ENCODE measurements around the gene THRAP3.
"Not testable (repeated sequence)": the region's sequence is repeated elsewhere in the genome, so short reads cannot be mapped to it uniquely, and the experiment has no call there.

THRAP3 gene

DNA sequence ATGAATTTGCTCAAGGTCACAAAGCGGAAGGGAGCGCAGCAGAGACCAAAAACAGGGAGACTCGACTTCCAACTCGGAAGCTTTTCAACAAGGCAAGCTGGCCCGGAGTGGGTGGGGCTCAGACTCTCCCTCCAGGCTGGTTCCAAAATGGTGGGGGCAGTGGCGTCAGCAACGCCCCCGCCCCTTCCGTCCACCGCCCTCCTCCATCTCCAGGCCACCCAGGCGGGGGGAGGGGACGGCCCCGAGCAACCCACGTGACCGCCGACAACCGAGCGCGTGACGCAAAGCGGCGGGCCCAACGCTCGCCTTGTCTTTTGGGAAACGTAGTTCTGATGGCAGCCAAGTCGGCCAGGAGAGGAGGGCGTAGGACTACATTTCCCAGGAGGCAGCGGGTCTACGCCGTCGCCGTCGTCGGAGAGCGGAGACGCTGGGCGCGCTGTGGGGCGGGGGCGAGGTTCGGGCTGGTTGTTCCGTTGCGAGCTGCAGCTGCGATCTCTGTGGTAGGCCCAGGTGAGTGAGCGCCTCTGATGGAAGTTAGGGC is at the start of gene THRAP3:
Gene THRAP3, plus strand, starts transcription at position 448 of the 541 bp plus-strand sequence. CDS start 58,121 bp downstream, outside the sequence.
- peak; percentile 97 for TF ChIP-seq POLR2A (IDR thresholded peaks at IDR 0.05; ENCODE audit: low read length)
- TF ChIP-seq GATA1 (IDR thresholded peaks at IDR 0.05; ENCODE audit: low read depth, low read length), result no peak
- DNase-seq, result peak; percentile 100

- no peak for DNase-seq
Observed at GRCh38 chr1:36174713-36175112, 49.5 kb upstream of the THRAP3 start.

GRCh38 chr1:36175137-36176095 is 48.8 kb upstream of the THRAP3 start:
- no peak for TF ChIP-seq GATA1 (IDR thresholded peaks at IDR 0.05; ENCODE audit: low read depth, low read length)
- TF ChIP-seq POLR2A (IDR thresholded peaks at IDR 0.05; ENCODE audit: low read length), result no peak
- DNase-seq, result peak; percentile 23 to 43

More at GRCh38 chr1:36174713-36175112, 49.5 kb upstream of the THRAP3 start:
- TF ChIP-seq POLR2A (IDR thresholded peaks at IDR 0.05; ENCODE audit: low read length) (no peak), GATA1 (IDR thresholded peaks at IDR 0.05; ENCODE audit: low read depth, low read length) (no peak)

DNA sequence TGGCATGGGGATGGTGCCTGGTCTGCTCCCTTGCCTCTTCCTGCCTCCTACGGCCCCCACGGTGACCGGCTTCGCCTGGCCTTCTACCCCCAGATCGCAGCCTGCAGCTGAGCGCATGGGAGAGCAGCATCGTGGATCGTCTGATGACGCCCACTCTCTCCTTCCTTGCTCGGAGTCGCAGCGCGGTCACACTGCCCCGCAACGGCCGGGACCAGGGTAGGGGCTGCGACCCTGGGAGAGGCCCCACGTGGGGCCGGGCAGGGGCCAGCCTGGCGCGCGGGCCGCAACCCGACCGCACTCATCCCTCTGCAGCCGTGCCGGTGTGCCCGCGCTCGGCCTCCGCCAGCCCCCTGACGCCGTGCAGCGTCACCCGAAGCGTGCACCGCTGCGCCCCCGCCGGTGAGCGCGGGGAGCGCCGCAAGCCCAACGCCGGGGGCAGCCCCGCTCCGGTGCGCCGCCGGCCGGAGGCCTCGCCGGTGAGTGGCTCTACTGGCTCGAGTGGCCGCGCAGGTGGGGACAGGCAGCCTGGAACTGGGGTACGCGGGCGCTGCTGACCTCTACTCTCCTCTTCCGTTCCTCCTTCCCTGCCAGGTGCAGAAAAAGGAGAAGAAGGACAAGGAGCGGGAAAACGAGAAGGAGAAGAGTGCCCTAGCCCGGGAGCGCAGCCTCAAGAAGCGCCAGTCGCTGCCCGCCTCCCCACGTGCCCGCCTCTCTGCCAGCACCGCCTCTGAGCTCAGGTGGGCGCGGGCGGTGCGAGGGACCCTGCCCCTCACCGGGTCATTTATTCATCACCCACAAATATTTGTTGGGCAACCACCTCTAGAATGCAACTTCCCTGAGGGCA is 47.9 kb upstream of the THRAP3 start:
- no peak for TF ChIP-seq GATA1 (IDR thresholded peaks at IDR 0.05; ENCODE audit: low read depth, low read length)
- no peak for TF ChIP-seq POLR2A (IDR thresholded peaks at IDR 0.05; ENCODE audit: low read length)
- no peak for DNase-seq

- no peak for DNase-seq
- TF ChIP-seq POLR2A (IDR thresholded peaks at IDR 0.05; ENCODE audit: low read length) (no peak), GATA1 (IDR thresholded peaks at IDR 0.05; ENCODE audit: low read depth, low read length) (no peak)
Observed at GRCh38 chr1:36177589-36178431, 46.4 kb upstream of the THRAP3 start.

GRCh38 chr1:36178471-36179219 is 45.6 kb upstream of the THRAP3 start:
- DNase-seq, result no peak
- TF ChIP-seq POLR2A (IDR thresholded peaks at IDR 0.05; ENCODE audit: low read length) (no peak), GATA1 (IDR thresholded peaks at IDR 0.05; ENCODE audit: low read depth, low read length) (no peak)

- TF ChIP-seq GATA1 (IDR thresholded peaks at IDR 0.05; ENCODE audit: low read depth, low read length) (no peak), POLR2A (IDR thresholded peaks at IDR 0.05; ENCODE audit: low read length) (no peak)
- DNase-seq, result no peak
Observed at GRCh38 chr1:36179220-36179600, 45.0 kb upstream of the THRAP3 start.

DNA sequence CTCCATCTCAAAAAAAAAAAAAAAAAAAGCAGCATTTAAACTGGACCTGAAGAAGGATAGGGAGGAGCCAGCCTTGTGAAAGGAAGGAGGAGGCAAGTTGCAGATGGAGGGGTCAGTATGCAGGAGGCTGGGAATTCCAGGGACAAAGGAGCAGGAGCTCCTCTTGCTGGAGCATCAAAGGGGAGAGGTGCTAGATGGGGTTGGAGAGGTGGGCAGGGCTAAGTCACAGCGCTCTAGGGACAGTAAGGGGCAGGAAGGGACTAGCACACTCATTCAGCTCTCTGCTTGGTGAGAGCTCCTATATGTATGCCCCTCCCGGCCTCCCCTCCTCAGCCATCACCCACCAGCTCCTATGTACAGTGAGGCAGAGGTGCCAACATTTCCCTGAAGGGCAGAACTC is 41.5 kb upstream of the THRAP3 start:
- TF ChIP-seq POLR2A (IDR thresholded peaks at IDR 0.05; ENCODE audit: low read length) (no peak), GATA1 (IDR thresholded peaks at IDR 0.05; ENCODE audit: low read depth, low read length) (no peak)
- DNase-seq, result no peak

- DNase-seq, result no peak
- TF ChIP-seq GATA1 (IDR thresholded peaks at IDR 0.05; ENCODE audit: low read depth, low read length) (no peak), POLR2A (IDR thresholded peaks at IDR 0.05; ENCODE audit: low read length) (no peak)
Observed at GRCh38 chr1:36183309-36183856, 40.9 kb upstream of the THRAP3 start.

DNA sequence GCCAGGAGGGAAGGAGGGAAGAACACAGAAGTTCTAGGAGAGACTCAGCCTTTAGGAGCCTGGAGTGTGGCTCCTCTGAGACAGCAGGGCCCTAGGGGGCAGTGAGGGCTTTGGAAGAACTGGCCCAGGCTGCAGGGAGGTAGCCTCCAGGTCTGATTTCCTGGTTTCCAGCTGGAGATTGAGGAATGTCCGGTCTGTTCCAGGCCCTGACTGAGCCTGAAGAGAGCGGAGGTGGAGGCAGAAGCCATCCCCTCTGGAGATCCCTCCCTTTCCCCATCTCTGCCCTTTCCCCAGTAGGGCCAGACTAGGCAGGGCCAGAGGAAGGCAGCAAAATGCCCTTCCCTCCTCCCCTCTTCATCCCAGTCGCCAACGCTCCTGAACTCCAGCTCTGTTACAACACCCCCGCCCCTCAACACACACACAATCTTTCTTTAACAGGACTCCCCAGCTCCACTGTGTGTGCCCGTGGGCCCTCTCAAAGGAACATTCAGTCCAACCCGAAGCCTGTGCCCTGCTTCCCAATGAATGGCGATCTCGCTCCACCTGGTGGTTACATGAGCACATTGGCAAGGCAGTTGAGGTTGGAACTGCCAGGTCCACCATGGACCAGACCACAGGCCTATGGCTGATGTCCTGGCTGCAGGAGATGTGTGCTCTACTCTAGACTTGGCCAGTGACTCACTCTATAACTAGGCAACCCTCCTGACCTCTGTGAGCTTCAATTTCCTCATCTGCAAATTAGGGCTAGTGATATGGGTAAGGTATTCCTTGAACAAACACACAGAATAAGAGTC is 36.2 kb upstream of the THRAP3 start:
- DNase-seq, result peak; percentile 85 to 90
- TF ChIP-seq POLR2A (IDR thresholded peaks at IDR 0.05; ENCODE audit: low read length), result no peak
- no peak for TF ChIP-seq GATA1 (IDR thresholded peaks at IDR 0.05; ENCODE audit: low read depth, low read length)

- not testable (repeated sequence) for DNase-seq
Observed at GRCh38 chr1:36196805-36197204, 27.4 kb upstream of the THRAP3 start.

DNA sequence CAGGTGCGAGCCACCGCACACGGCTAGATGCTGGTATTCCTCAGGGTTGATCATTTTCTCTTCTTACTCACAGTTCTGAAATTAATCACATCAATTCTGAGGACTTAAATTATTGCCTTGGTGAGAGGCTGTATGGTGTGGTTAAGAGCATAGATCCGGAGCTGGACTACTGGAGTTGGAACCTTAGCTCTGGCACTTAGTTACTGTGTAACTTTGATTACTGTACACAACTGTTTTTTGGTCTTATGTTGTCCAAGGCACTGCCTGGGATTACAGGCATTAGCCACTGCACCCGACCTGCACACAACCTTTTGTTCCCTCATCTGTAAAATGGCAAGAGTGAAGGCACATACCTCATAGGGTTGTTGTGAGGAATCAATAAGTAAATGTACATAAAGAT is 25.6 kb upstream of the THRAP3 start:
- TF ChIP-seq GATA1 (IDR thresholded peaks at IDR 0.05; ENCODE audit: low read depth, low read length), result no peak
- TF ChIP-seq POLR2A (IDR thresholded peaks at IDR 0.05; ENCODE audit: low read length), result no peak
- no peak for DNase-seq
